IMR-90 (cell line): ENCODE results near the gene MYBPH. TPM values are rescaled to one million over a fixed set of nuclear protein-coding genes. Genes with fewer than 3 reads are reported as not detected.

ENCODE experiments used
- ATAC-seq: fragments of 200-7000 bp; cut with Tn5 transposase; 2 replicates; pipeline ENCODE4 v1.9.1; 2020; ENCODE audit warnings: low read depth, mild to moderate bottlenecking, moderate library complexity
- BruUV-seq: library from RNA; stranded (reverse); fragments of 400-500 nt; replicated peaks from 2 replicates; lab custom pipeline; 2021; lab: Mats Ljungman, UMichigan
- CTCF ChIA-PET: fragments of 300-600 bp; formaldehyde crosslinking; extraction: SDS; loops from one replicate; lab custom pipeline; 2021; ENCODE audit warnings: antibody characterized with exemption; lab: Yijun Ruan, JAX
- POLR2A ChIA-PET: fragments of 300-600 bp; sonication (Branson Sonifier 250); formaldehyde crosslinking; loops from one replicate; lab custom pipeline; 2022; ENCODE audit warnings: antibody characterized with exemption; ENCODE audit not compliant: unreplicated experiment; lab: Charles Lee
- DNase-seq: peaks from one replicate; pipeline ENCODE4 v3.0.0; 2013
- H2AFZ ChIP-seq: replicated peaks from 2 replicates; pipeline ENCODE3; 2013; ENCODE audit warnings: low read length, mild to moderate bottlenecking; ENCODE audit not compliant: poor library complexity
- H2AK5ac ChIP-seq: 2 replicates; pipeline ENCODE4 v1.6.1; 2013; ENCODE audit warnings: low read depth, low read length, inconsistent platforms
- H2AK9ac ChIP-seq: replicated peaks from 2 replicates; pipeline ENCODE3; 2013; ENCODE audit warnings: mild to moderate bottlenecking, low read depth, low read length, moderate library complexity; ENCODE audit not compliant: poor library complexity
- H2BK120ac ChIP-seq: 2 replicates; pipeline ENCODE4 v1.6.1; 2013; ENCODE audit warnings: low read depth, low read length, inconsistent platforms
- H2BK15ac ChIP-seq: 3 replicates; pipeline ENCODE4 v1.6.1; 2013; ENCODE audit warnings: low read depth, low read length, inconsistent platforms
- H2BK20ac ChIP-seq: 2 replicates; pipeline ENCODE4 v1.6.1; 2013; ENCODE audit warnings: low read depth, mild to moderate bottlenecking, inconsistent platforms, low read length, moderate library complexity
- H2BK5ac ChIP-seq: 2 replicates; pipeline ENCODE4 v1.6.1; 2013; ENCODE audit warnings: mild to moderate bottlenecking, low read depth, low read length, inconsistent platforms; ENCODE audit not compliant: poor library complexity, severe bottlenecking
- H3K14ac ChIP-seq: replicated peaks from 2 replicates; pipeline ENCODE4 v1.6.1; 2013; ENCODE audit warnings: low read depth, low read length, inconsistent platforms
- H3K18ac ChIP-seq: 2 replicates; pipeline ENCODE4 v1.6.1; 2013; ENCODE audit warnings: low read depth, low read length, control low read depth
- H3K23ac ChIP-seq: 2 replicates; pipeline ENCODE4 v1.6.1; 2013; ENCODE audit warnings: low read depth, low read length, inconsistent platforms
- H3K27ac ChIP-seq: 2 replicates; pipeline ENCODE4 v1.5.1; 2013; ENCODE audit warnings: mild to moderate bottlenecking, control low read depth, low read length; ENCODE audit not compliant: insufficient read depth
- H3K27me3 ChIP-seq: 2 replicates; pipeline ENCODE4 v1.6.1; 2013; ENCODE audit warnings: low read length; ENCODE audit not compliant: control insufficient read depth, insufficient read depth
- H3K36me3 ChIP-seq: 2 replicates; pipeline ENCODE4 v1.6.1; 2013; ENCODE audit warnings: low read length, mixed read lengths; ENCODE audit not compliant: control insufficient read depth, insufficient read depth
- H3K4ac ChIP-seq: 2 replicates; pipeline ENCODE4 v1.6.1; 2013; ENCODE audit warnings: low read depth, low read length, inconsistent platforms
- H3K4me1 ChIP-seq: 2 replicates; pipeline ENCODE4 v1.6.1; 2013; ENCODE audit warnings: low read length, mixed read lengths; ENCODE audit not compliant: control insufficient read depth, insufficient read depth
- H3K4me2 ChIP-seq: 2 replicates; pipeline ENCODE4 v1.6.1; 2013; ENCODE audit warnings: low read depth, mild to moderate bottlenecking, control low read depth, low read length, moderate library complexity
- H3K4me3 ChIP-seq: 2 replicates; pipeline ENCODE4 v1.5.1; 2013; ENCODE audit warnings: low read depth, mild to moderate bottlenecking, control low read depth, low read length, moderate library complexity; ENCODE audit not compliant: insufficient read depth
- H3K56ac ChIP-seq: 2 replicates; pipeline ENCODE4 v1.6.1; 2013; ENCODE audit warnings: low read length, inconsistent platforms; ENCODE audit not compliant: insufficient read depth; ENCODE audit errors: extremely low read depth
- H3K79me1 ChIP-seq, 2 experiments: 2 replicates each; pipeline ENCODE4 v1.6.1; 2013; ENCODE audit warnings: low read length in 2 of 2, inconsistent platforms in 1 of 2, low read depth in 1 of 2
- H3K9ac ChIP-seq: 2 replicates; pipeline ENCODE4 v1.6.1; 2013; ENCODE audit warnings: low read depth, low read length, control low read depth
- H3K9me1 ChIP-seq: 2 replicates; pipeline ENCODE4 v1.6.1; 2013; ENCODE audit warnings: low read length, inconsistent platforms; ENCODE audit not compliant: insufficient read depth
- H3K9me3 ChIP-seq: 2 replicates; pipeline ENCODE4 v1.6.1; 2013; ENCODE audit warnings: low read length; ENCODE audit not compliant: control insufficient read depth, insufficient read depth
- H4K20me1 ChIP-seq: 2 replicates; pipeline ENCODE4 v1.6.1; 2013; ENCODE audit warnings: low read length, inconsistent platforms; ENCODE audit not compliant: insufficient read depth
- H4K5ac ChIP-seq: 2 replicates; pipeline ENCODE4 v1.6.1; 2013; ENCODE audit warnings: mild to moderate bottlenecking, low read depth, low read length, control low read depth
- H4K8ac ChIP-seq, 2 experiments: 2 replicates each; pipeline ENCODE4 v1.6.1; 2013; ENCODE audit warnings: low read depth in 2 of 2, low read length in 2 of 2, control low read depth in 1 of 2, inconsistent platforms in 1 of 2
- H4K91ac ChIP-seq: 2 replicates; pipeline ENCODE4 v1.6.1; 2013; ENCODE audit warnings: low read depth, low read length, inconsistent platforms; ENCODE audit not compliant: insufficient read depth
- CHD1 ChIP-seq: IDR thresholded peaks from 2 replicates; pipeline ENCODE4 v1.6.1; 2012; ENCODE audit warnings: low read depth, low read length, improper control_type of control experiment
- CTCF ChIP-seq: conservative IDR thresholded peaks from 2 replicates; pipeline ENCODE4 v1.5.1; 2012; ENCODE audit warnings: mild to moderate bottlenecking, low read depth, low read length, improper control_type of control experiment
- FOS ChIP-seq: fragments of 150-350 bp; IDR thresholded peaks from 2 replicates; pipeline ENCODE4 v1.6.1; 2016; ENCODE audit warnings: low read depth, low read length
- POLR2A ChIP-seq: IDR thresholded peaks from 2 replicates; pipeline ENCODE4 v1.6.1; 2012; ENCODE audit warnings: mild to moderate bottlenecking, low read depth, low read length
- RAD21 ChIP-seq: IDR thresholded peaks from 2 replicates; pipeline ENCODE4 v1.6.1; 2012; ENCODE audit warnings: low read length, improper control_type of control experiment
- RCOR1 ChIP-seq: IDR thresholded peaks from 2 replicates; pipeline ENCODE4 v1.6.1; 2012; ENCODE audit warnings: mild to moderate bottlenecking, low read length, improper control_type of control experiment; ENCODE audit not compliant: insufficient replicate concordance
- RFX5 ChIP-seq: IDR thresholded peaks from 2 replicates; pipeline ENCODE4 v1.8.0; 2012; ENCODE audit warnings: low read depth, mild to moderate bottlenecking, low read length, moderate library complexity
- SMC3 ChIP-seq: fragments of 150-350 bp; IDR thresholded peaks from 2 replicates; pipeline ENCODE4 v1.6.1; 2016; ENCODE audit warnings: low read depth, mild to moderate bottlenecking, antibody characterized with exemption, low read length, moderate library complexity
- WGBS, 2 experiments: methylation state at CpG; one replicate each; pipeline versions ENCODE4 v1.1.5 to v1.1.7; 2013; ENCODE audit warnings: missing lambda C conversion rate in 2 of 2; ENCODE audit not compliant: insufficient read length in 1 of 2; ENCODE audit errors: extremely low coverage in 2 of 2; 5-methylcytosine and 5-hydroxymethylcytosine counted together
- dilution Hi-C: fragments of 300-500 bp; cut with HindIII; formaldehyde crosslinking; loops from one replicate; pipeline ENCODE4 v1.14.3; 2018; ENCODE audit warnings: low sequenced_read_pairs; ENCODE audit not compliant: unreplicated experiment
- in situ Hi-C: fragments of 300-500 bp; cut with MboI; formaldehyde crosslinking; loops from 3 replicates; pipeline ENCODE4 v1.14.3; 2019; ENCODE audit warnings: low sequenced_read_pairs, inconsistent platforms, mixed read lengths
- intact Hi-C: fragments of 100-400 bp; cut with micrococcal nuclease; formaldehyde crosslinking; loops from 2 replicates; pipeline ENCODE4 v1.10.0; 2022
- polyA plus RNA-seq, 3 experiments: library from polyadenylated mRNA; depleted of rRNA; stranded (reverse); fragments of >200 nt; gene quantifications; 2 replicates each; pipeline ENCODE4 v1.2.3, GENCODE V29; 2012; ENCODE audit warnings: low replicate concordance in 1 of 3
- total RNA-seq: library from RNA; depleted of rRNA; stranded (reverse); fragments of >200 nt; gene quantifications from 2 replicates; pipeline ENCODE4 v1.2.3, GENCODE V29; 2012

The MYBPH gene
- total and polyA plus RNA-seq, 2 of the 4 experiments (the other 2 are of a cell fraction): not detected

- H3K36me3 ChIP-seq: no peaks in the 10 kb centered on the region
- 0 out of 2 replicates have a peak overlapping the region, but pooled peaks have one; percentile 23 for H4K5ac ChIP-seq
- TF ChIP-seq RAD21 (no peak), SMC3 (no peak), RFX5 (no peak), POLR2A (no peak), FOS (no peak), RCOR1 (no peak), CHD1 (no peak), CTCF (no peak)
- H2BK120ac ChIP-seq: no peak overlapping the region
- H2AFZ ChIP-seq: peak overlapping the region; percentile 39
- H3K14ac ChIP-seq: no peak overlapping the region
- H3K27me3 ChIP-seq: peaks cover 4% of the 10 kb centered on the region; the same call in 1 of the 2 replicates
- no peaks in the 10 kb centered on the region for H3K9me3 ChIP-seq
- H4K91ac ChIP-seq: no peak overlapping the region
- no peak overlapping the region for H4K8ac ChIP-seq
- no peak overlapping the region for H2AK5ac ChIP-seq
- no peak for ATAC-seq
- BruUV-seq: no TSS peak
- H2AK9ac ChIP-seq: no peak overlapping the region
- H2BK20ac ChIP-seq: no peak overlapping the region
- H3K4me3 ChIP-seq: no peak overlapping the region
- in situ Hi-C loops (no loop called here), intact Hi-C loops (loop anchor here (2.0 kb wide), 1 partner anchor 89 kb away; no protein-coding TSS in a partner anchor), dilution Hi-C loops (no loop called here)
- no peak overlapping the region for H3K56ac ChIP-seq
- no peak overlapping the region for H3K23ac ChIP-seq
- CTCF ChIA-PET: no interaction called here
- POLR2A ChIA-PET: no interaction called here
- H3K79me1 ChIP-seq: no peaks in the 10 kb centered on the region
- H3K27ac ChIP-seq: no peak overlapping the region
- H4K20me1 ChIP-seq: no peaks in the 10 kb centered on the region
- DNase-seq: no peak
- H3K4ac ChIP-seq: no peak overlapping the region
- H3K9me1 ChIP-seq: no peaks in the 10 kb centered on the region
- H3K18ac ChIP-seq: no peak overlapping the region; the same call in 1 of the 2 replicates
- peaks cover 3% of the 10 kb centered on the region for H3K4me1 ChIP-seq
- H2BK15ac ChIP-seq: no peak overlapping the region
- H3K9ac ChIP-seq: no peak overlapping the region
- no peak overlapping the region for H2BK5ac ChIP-seq
- no peak overlapping the region for H3K4me2 ChIP-seq
- no CpG with 5 or more reads among the region's 2 CpGs for WGBS, 2 experiments
These were observed 32.1 kb upstream of the MYBPH start for GRCh38 chr1:203207751-203208150.
